NT2/D1 (cell line): Measurements from ENCODE around the gene MVD.

Experiments
- SUZ12 ChIP-seq: IDR thresholded peaks from 2 replicates; pipeline ENCODE4 v1.6.1; 2011; ENCODE audit not compliant: insufficient read length, insufficient read depth; ENCODE audit errors: extremely low read depth
- YY1 ChIP-seq: IDR thresholded peaks from 2 replicates; pipeline ENCODE4 v1.6.1; 2011; ENCODE audit not compliant: insufficient read length, insufficient read depth
- ZNF274 ChIP-seq: IDR thresholded peaks from 2 replicates; pipeline ENCODE4 v1.6.1; 2011; ENCODE audit warnings: mild to moderate bottlenecking, low read depth, low read length

DNA sequence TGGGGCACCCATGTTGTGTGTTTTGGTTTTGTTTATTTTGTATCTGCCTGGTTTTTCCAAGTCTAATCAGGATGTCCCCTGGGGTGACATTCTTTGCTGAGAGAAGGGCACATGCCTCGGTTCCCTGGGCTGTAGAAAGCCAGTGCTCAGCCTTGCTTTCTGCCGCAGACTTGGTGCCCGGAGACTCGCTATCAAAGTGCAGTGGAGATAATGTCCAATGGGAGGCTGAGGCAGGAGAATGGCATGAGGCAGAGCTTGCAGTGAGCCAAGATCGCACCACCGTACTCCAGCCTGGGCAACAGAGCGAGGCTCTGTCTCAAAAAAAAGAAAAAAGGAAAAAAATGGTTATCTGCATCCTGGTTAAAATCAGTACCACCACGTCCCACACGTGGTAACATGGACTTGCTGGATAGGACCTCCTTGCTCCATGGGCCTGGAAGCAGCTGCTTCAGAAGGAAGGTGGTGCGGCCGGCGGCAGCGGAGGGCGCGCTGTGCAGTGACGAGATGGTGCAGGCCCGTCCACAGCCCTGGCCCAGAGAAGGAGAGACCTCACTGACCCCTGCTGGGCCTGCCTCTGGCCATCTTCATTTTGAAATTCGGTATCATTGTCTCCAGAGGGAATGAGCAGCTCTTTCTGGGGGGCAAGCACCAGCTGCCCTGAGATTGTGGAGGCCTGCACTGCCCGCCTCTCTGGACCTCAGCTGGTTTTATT lies 43.8 kb downstream of the MVD start:
- TF ChIP-seq SUZ12, result no peak
- TF ChIP-seq ZNF274, result no peak
- no peak for TF ChIP-seq YY1
